ENCODE measurements around the gene CFAP299. TPM values are rescaled to one million over a fixed set of nuclear protein-coding genes. Genes with fewer than 3 reads are reported as not detected.

Gene CFAP299
- total RNA-seq, 1 donor = 2.5 TPM

GRCh38 chr4:80803337-80803736 is 467.8 kb downstream of the CFAP299 start:
- Histone ChIP-seq H3K27ac (ENCODE audit: low read depth, low read length) (no peak overlapping the region), H3K4me1 (ENCODE audit: insufficient read depth, low read length) (no peaks in the 10 kb centered on the region), H2AFZ (ENCODE audit: low read length) (no peak overlapping the region), H3K4me2 (ENCODE audit: insufficient read depth, low read length) (no peak overlapping the region), H3K4me3 (ENCODE audit: insufficient read depth, low read length) (no peak overlapping the region), H4K20me1 (ENCODE audit: insufficient read depth, low read length) (no peaks in the 10 kb centered on the region), H3K9me3 (ENCODE audit: low read depth, low read length) (no peaks in the 10 kb centered on the region), H3K79me2 (ENCODE audit: insufficient read depth, low read length) (no peaks in the 10 kb centered on the region), H3K36me3 (ENCODE audit: insufficient read depth, low read length) (no peaks in the 10 kb centered on the region), H3K27me3 (ENCODE audit: insufficient read depth, low read length) (no peaks in the 10 kb centered on the region)
- TF ChIP-seq, protein P1, sequence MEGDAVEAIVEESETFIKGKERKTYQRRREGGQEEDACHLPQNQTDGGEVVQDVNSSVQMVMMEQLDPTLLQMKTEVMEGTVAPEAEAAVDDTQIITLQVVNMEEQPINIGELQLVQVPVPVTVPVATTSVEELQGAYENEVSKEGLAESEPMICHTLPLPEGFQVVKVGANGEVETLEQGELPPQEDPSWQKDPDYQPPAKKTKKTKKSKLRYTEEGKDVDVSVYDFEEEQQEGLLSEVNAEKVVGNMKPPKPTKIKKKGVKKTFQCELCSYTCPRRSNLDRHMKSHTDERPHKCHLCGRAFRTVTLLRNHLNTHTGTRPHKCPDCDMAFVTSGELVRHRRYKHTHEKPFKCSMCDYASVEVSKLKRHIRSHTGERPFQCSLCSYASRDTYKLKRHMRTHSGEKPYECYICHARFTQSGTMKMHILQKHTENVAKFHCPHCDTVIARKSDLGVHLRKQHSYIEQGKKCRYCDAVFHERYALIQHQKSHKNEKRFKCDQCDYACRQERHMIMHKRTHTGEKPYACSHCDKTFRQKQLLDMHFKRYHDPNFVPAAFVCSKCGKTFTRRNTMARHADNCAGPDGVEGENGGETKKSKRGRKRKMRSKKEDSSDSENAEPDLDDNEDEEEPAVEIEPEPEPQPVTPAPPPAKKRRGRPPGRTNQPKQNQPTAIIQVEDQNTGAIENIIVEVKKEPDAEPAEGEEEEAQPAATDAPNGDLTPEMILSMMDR (IDR thresholded peaks at IDR 0.05; ENCODE audit: extremely low read depth, low read depth, low read length) = no peak
- no peak for DNase-seq (ENCODE audit: insufficient read length, low spot score, missing footprints)

- Histone ChIP-seq H3K79me2 (ENCODE audit: insufficient read depth, low read length) (no peaks in the 10 kb centered on the region), H2AFZ (ENCODE audit: low read length) (no peak overlapping the region), H4K20me1 (ENCODE audit: insufficient read depth, low read length) (no peaks in the 10 kb centered on the region), H3K27ac (ENCODE audit: low read depth, low read length) (no peak overlapping the region), H3K9me3 (ENCODE audit: low read depth, low read length) (no peaks in the 10 kb centered on the region), H3K36me3 (ENCODE audit: insufficient read depth, low read length) (no peaks in the 10 kb centered on the region), H3K4me3 (ENCODE audit: insufficient read depth, low read length) (no peak overlapping the region), H3K4me1 (ENCODE audit: insufficient read depth, low read length) (no peaks in the 10 kb centered on the region), H3K4me2 (ENCODE audit: insufficient read depth, low read length) (no peak overlapping the region), H3K27me3 (ENCODE audit: insufficient read depth, low read length) (no peaks in the 10 kb centered on the region)
- DNase-seq (ENCODE audit: insufficient read length, low spot score, missing footprints) = no peak
- TF ChIP-seq, protein P1 (IDR thresholded peaks at IDR 0.05; ENCODE audit: extremely low read depth, low read depth, low read length) = no peak
These were observed 470.9 kb downstream of the CFAP299 start for GRCh38 chr4:80806472-80806871.

DNA sequence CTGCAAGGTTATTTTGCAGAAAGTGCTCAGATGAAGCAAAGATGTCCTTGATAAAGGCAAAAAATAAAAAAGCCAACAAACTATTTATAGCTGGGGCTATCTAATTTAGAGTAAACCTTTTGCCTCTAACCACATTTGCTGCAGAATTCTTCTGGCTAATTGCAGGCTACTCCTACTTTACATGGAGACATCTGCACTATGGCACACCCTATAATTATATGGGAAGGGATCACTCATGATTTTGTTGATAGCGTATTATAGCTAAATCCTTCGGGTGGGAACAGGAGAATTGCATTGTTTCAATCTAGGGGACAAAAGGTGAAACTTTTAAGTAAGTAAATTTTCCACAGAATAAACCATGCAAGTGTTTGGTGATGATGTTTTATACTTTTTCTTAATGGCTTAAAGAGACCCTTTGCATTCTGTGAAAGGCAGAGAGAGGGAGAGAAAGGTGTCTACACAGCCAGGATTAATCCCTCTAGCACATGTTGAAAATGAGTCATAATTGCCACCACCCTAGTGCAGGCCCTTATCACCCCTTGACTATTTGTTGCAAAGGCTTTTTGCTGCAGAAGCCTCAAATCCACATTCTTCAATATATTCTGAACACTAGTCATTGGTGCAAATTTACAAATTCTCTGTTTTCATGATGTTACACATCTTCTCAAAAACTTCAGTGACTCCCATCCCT is 473.7 kb downstream of the CFAP299 start:
- H3K79me2 ChIP-seq (ENCODE audit: insufficient read depth, low read length) = no peaks in the 10 kb centered on the region
- no peak overlapping the region for H3K4me2 ChIP-seq (ENCODE audit: insufficient read depth, low read length)
- H3K9me3 ChIP-seq (ENCODE audit: low read depth, low read length) = no peaks in the 10 kb centered on the region
- DNase-seq (ENCODE audit: insufficient read length, low spot score, missing footprints) = no peak
- H3K27me3 ChIP-seq (ENCODE audit: insufficient read depth, low read length) = no peaks in the 10 kb centered on the region
- H4K20me1 ChIP-seq (ENCODE audit: insufficient read depth, low read length) = no peaks in the 10 kb centered on the region
- TF ChIP-seq, protein P1 (IDR thresholded peaks at IDR 0.05; ENCODE audit: extremely low read depth, low read depth, low read length) = no peak
- H2AFZ ChIP-seq (ENCODE audit: low read length) = no peak overlapping the region
- H3K36me3 ChIP-seq (ENCODE audit: insufficient read depth, low read length) = no peaks in the 10 kb centered on the region
- H3K27ac ChIP-seq (ENCODE audit: low read depth, low read length) = no peak overlapping the region
- no peak overlapping the region for H3K4me3 ChIP-seq (ENCODE audit: insufficient read depth, low read length)
- H3K4me1 ChIP-seq (ENCODE audit: insufficient read depth, low read length) = no peaks in the 10 kb centered on the region

DNA sequence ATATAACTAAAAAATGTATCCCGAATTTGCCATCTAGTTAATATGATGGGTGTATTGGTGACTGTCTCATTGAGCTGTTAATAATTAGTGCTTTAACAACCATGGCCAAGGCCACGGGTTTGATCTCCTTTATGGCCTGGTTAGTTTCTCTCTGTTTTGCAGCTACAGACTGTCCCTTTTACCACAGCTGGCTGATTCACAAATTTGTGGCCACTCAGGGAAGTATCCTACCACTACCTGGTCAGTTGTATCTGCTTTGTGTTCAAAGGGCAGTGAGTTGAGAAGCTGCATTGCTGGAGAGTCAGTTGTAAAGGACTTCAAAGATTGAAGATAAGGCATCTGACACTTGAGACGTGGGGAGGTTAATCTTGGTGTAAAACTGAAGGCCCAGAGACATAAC is 475.9 kb downstream of the CFAP299 start:
- Histone ChIP-seq H3K36me3 (ENCODE audit: insufficient read depth, low read length) (no peaks in the 10 kb centered on the region), H3K9me3 (ENCODE audit: low read depth, low read length) (no peaks in the 10 kb centered on the region), H4K20me1 (ENCODE audit: insufficient read depth, low read length) (no peaks in the 10 kb centered on the region), H3K79me2 (ENCODE audit: insufficient read depth, low read length) (no peaks in the 10 kb centered on the region), H3K4me2 (ENCODE audit: insufficient read depth, low read length) (no peak overlapping the region), H3K27ac (ENCODE audit: low read depth, low read length) (no peak overlapping the region), H3K4me1 (ENCODE audit: insufficient read depth, low read length) (no peaks in the 10 kb centered on the region), H2AFZ (ENCODE audit: low read length) (no peak overlapping the region), H3K4me3 (ENCODE audit: insufficient read depth, low read length) (no peak overlapping the region), H3K27me3 (ENCODE audit: insufficient read depth, low read length) (no peaks in the 10 kb centered on the region)
- TF ChIP-seq, protein P1 (IDR thresholded peaks at IDR 0.05; ENCODE audit: extremely low read depth, low read depth, low read length) = no peak
- DNase-seq (ENCODE audit: insufficient read length, low spot score, missing footprints) = no peak
